GM04503 (cell line): ENCODE results near the gene MAPRE3.
"Not testable (repeated sequence)": the region's sequence is repeated elsewhere in the genome, so short reads cannot be mapped to it uniquely, and the experiment has no call there.

ENCODE experiments used
- DNase-seq: peaks from one replicate; pipeline ENCODE4 v3.0.0-alpha.2; 2012; ENCODE audit warnings: low read depth

MAPRE3 gene

GRCh38 chr2:26970244-26970927 is at the start of gene MAPRE3:
Gene MAPRE3 (plus strand): TSS chr2:26970637. CDS start chr2:27022219, 51,582 bp downstream.
- DNase-seq, result no peak

GRCh38 chr2:26921323-26921722 is 49.1 kb upstream of the MAPRE3 start:
- no peak for DNase-seq

- no peak for DNase-seq
Measured at GRCh38 chr2:26922405-26923188, 47.8 kb upstream of the MAPRE3 start.

GRCh38 chr2:26923189-26923466 is 47.3 kb upstream of the MAPRE3 start:
- not testable (repeated sequence) for DNase-seq

- DNase-seq, result no peak
Measured at GRCh38 chr2:26924731-26925099, 45.7 kb upstream of the MAPRE3 start.

GRCh38 chr2:26925100-26925791 is 45.2 kb upstream of the MAPRE3 start:
- DNase-seq, result no peak

GRCh38 chr2:26927221-26927620 is 43.2 kb upstream of the MAPRE3 start:
- no peak for DNase-seq

- no peak for DNase-seq
Measured at GRCh38 chr2:26932974-26933373, 37.5 kb upstream of the MAPRE3 start.

GRCh38 chr2:26933431-26934334 is 36.8 kb upstream of the MAPRE3 start:
- DNase-seq, result no peak

GRCh38 chr2:26934335-26934724 is 36.1 kb upstream of the MAPRE3 start:
- no peak for DNase-seq

- DNase-seq, result no peak
Measured at GRCh38 chr2:26934985-26935384, 35.5 kb upstream of the MAPRE3 start.

GRCh38 chr2:26936855-26937254 is 33.6 kb upstream of the MAPRE3 start:
- DNase-seq, result no peak

GRCh38 chr2:26938399-26939118 is 31.9 kb upstream of the MAPRE3 start:
- DNase-seq, result no peak

GRCh38 chr2:26940001-26940400 is 30.4 kb upstream of the MAPRE3 start:
- no peak for DNase-seq

- DNase-seq, result no peak
Measured at GRCh38 chr2:26941486-26941885, 29.0 kb upstream of the MAPRE3 start.

GRCh38 chr2:26942543-26943295 is 27.7 kb upstream of the MAPRE3 start:
- no peak for DNase-seq

- DNase-seq, result no peak
Measured at GRCh38 chr2:26945991-26946750, 24.3 kb upstream of the MAPRE3 start.

- DNase-seq, result no peak
Measured at GRCh38 chr2:26946841-26947784, 23.3 kb upstream of the MAPRE3 start.

- DNase-seq, result no peak
Measured at GRCh38 chr2:26948800-26949199, 21.6 kb upstream of the MAPRE3 start.
